HEK293 (cell line): ENCODE results near the gene CDC42EP5.

Source experiments
- ATF2 ChIP-seq: fragments of 450-650 bp; formaldehyde crosslinking; IDR thresholded peaks from 2 replicates; pipeline ENCODE4 v1.5.1; 2016; ENCODE audit warnings: missing biosample characterization, missing genetic modification characterization, low read depth
- CTCF ChIP-seq: fragments of 450-650 bp; formaldehyde crosslinking; IDR thresholded peaks from 2 replicates; pipeline ENCODE4 v1.5.1; 2016; ENCODE audit warnings: missing biosample characterization, missing genetic modification characterization
- GLI4 ChIP-seq: fragments of 450-650 bp; formaldehyde crosslinking; IDR thresholded peaks from 2 replicates; pipeline ENCODE4 v1.5.1; 2016; ENCODE audit warnings: missing biosample characterization, missing genetic modification characterization
- KLF1 ChIP-seq: fragments of 450-650 bp; formaldehyde crosslinking; IDR thresholded peaks from 2 replicates; pipeline ENCODE4 v1.5.1; 2016; ENCODE audit warnings: missing biosample characterization, missing genetic modification characterization
- REST ChIP-seq: fragments of 450-650 bp; formaldehyde crosslinking; IDR thresholded peaks from 2 replicates; pipeline ENCODE4 v1.5.1; 2016; ENCODE audit warnings: missing biosample characterization, missing genetic modification characterization
- ZBTB49 ChIP-seq: fragments of 450-650 bp; formaldehyde crosslinking; IDR thresholded peaks from 2 replicates; pipeline ENCODE4 v1.5.1; 2016; ENCODE audit warnings: missing biosample characterization, missing genetic modification characterization, low read depth
- ZNF138 ChIP-seq: fragments of 450-650 bp; formaldehyde crosslinking; IDR thresholded peaks from 2 replicates; pipeline ENCODE4 v1.5.1; 2016; ENCODE audit warnings: missing biosample characterization, missing genetic modification characterization, borderline replicate concordance
- ZNF174 ChIP-seq: fragments of 450-650 bp; formaldehyde crosslinking; IDR thresholded peaks from 2 replicates; pipeline ENCODE4 v1.5.0; 2017; ENCODE audit warnings: missing biosample characterization, mild to moderate bottlenecking, missing genetic modification characterization

GRCh38 chr19:54463531-54464043, 9.5 kb downstream of the CDC42EP5 start, which contains the start of gene LENG9:
- TF ChIP-seq REST (tag by site-specific recombination): no peak
- TF ChIP-seq ZNF174: no peak
- no peak for TF ChIP-seq CTCF
- no peak for TF ChIP-seq ATF2
- no peak for TF ChIP-seq ZBTB49 (tag by site-specific recombination)
- no peak for TF ChIP-seq ZNF138 (tag by site-specific recombination)
- TF ChIP-seq KLF1 (tag by site-specific recombination): peak; percentile 88
- no peak for TF ChIP-seq GLI4 (tag by site-specific recombination)
